NCI-H1048 (cell line): ENCODE data around the gene OSGIN1.

Experiments
- DNase-seq: peaks from one replicate; lab custom pipeline; 2025; lab: John Stamatoyannopoulos, UW

Gene OSGIN1

GRCh38 chr16:83926726-83927397 lies 26.2 kb upstream of the OSGIN1 start:
- no peak for DNase-seq

DNA sequence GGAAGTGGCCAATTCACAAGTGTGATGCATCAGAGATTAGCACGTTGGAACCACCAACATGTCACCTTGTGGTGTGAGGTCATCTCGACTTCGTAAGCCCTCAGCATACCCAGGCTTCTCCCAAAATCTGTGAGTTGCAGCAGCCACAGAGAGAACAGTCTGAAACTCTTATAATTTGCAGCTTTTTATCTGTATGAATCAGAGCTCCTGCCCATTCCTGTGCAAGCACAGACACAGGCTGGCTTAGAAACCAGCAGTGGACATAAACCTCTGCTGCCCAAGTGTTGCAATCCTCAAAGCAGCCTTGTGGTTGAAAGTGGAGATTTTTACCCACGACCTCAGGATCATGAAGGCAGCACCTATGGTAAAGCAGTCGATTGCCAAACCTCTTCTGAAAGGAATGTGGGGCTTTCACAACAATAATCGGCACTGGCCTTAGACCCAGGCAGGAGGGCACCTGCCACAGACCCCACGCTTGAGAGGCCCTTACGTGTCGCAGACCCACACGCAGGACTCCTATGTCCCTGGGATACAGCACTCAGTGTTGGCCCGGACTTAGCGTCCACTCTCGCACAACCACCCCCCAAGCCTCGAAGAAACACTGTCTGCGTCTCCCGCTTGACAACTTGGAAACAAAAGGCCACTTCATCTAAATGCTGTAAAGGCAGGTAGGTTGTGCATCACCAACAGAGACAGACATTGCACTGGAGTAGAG lies 24.5 kb upstream of the OSGIN1 start:
- DNase-seq, result no peak

DNA sequence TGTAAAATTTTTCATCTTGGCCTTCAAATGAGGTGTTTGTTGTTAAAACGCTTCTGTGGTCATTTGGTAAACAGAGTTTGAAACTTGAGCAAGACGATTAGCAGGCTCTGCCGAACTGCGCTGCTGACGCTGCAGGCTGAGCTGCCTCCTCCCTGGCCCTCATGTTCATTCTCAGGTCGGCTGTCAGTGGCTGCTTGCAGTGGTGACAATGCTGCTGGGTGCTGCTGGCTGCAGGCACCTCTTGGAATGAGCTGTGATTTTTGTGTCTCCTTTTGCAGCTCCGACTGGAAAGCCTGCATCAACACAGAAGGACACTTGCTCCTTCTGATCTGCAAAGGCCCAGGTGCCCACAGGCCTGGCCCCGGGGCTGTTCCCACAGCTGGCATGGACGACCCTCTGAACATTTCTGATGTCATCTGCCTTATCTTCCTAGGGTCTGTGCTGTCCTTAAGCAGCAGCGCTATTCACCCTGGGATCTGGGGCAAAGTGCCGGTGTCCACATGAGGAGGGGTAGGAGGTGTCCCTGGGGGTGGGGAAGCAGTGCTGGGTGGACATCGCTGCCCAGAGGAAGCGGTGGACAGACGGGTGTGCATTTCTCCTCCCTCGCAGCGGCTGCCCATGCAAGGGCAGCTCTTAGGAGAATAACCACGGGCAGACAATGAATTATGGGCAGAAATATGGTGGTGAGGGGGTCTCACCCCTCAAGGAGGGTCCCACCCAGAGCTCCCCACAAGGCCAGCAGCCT lies 23.1 kb upstream of the OSGIN1 start:
- DNase-seq, result no peak

- DNase-seq, result no peak
These were observed 22.1 kb upstream of the OSGIN1 start for GRCh38 chr16:83930730-83931500.

DNA sequence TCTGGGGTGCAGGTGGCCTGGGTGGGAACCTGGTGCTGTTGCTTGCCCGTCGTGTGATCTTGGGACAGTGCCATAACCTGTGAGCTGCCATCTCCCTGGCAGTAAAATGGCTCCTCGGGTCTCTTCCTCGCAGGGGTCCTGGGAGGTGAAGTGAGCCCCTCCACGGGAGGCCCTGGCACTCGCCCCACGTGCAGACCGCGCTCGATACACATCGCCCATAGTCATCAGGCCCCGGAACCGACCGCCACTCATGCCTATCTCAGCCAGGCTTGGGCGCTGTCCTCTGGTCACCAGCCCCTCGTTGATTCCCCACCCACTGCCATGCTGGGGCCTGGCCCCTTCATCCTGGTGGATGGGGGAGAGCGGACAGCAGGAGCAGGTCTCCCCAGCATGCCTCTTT lies 21.5 kb upstream of the OSGIN1 start:
- no peak for DNase-seq

DNA sequence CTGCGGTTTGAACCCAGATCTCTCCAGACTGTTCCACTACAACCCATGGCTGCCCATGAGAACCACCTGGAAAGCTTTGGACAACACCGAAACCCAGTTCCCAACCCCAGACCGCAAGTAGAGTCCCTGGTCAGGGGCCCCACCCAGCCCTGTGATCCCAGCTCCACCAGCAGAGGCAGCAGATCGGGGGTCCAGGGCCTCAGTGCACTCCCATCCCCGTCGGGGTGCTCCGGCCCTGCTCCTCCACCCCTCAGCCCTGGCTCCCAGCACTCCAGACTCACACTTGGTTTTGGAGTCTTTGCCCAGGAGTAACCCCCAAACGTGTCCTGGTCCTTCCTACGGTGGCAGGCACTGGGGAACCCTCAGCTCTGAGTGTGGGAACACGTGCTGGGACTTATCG lies 20.7 kb upstream of the OSGIN1 start:
- no peak for DNase-seq

GRCh38 chr16:83932955-83933673 lies 19.9 kb upstream of the OSGIN1 start:
- DNase-seq, result no peak

DNA sequence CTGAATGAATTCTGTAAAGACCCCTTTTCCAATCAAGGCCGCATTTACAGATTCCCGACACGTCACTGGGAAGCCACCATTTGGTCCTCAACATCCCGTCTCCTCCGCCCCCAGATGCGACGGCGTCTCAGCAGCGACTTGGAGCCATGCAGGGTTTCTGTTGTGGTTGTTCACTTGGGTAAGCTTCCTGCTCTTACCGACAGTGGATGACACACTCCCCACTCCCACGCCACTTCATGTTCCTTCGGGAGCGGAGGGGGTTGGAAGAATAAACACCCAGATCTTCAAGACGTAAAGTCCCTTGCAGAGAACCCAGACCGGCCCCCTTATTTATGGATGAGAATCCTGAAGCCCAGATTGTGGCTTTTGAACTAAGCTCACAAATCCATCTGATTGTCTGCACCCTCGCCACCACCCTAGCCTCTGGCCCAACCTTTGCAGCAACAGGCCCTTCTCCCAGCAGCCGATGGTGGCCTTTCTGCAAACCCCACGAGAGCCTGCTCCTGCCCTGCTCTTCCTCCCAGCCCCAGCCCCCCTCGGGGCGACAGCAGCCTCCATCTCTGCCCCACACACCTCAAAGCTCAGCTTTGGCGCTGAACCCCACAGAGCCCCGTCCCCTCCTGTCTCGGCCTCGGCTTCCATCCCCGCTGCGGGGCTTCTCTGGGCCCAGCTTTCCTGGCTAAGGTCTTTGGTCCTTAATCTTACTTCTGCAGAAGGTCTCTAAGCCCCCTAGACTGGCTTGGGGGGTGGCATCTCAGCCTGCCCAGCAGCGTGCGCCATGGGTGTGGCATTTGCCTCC lies 19.0 kb upstream of the OSGIN1 start:
- no peak for DNase-seq

DNA sequence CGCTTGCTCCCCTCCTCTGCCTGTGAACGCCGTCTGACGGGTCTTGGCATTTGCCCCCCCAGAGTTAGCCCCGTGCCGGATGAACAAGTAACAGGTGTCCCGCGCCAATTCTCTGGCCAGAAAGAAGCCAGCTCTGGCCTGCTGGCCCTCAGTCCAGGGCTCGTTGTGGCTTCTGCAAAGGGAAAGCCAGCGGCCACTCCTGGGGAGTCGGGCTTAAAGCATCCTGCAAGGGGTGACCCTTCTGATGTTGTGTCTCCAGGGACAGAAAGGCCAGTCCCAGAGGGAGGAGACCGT lies 18.4 kb upstream of the OSGIN1 start:
- DNase-seq, result no peak

DNA sequence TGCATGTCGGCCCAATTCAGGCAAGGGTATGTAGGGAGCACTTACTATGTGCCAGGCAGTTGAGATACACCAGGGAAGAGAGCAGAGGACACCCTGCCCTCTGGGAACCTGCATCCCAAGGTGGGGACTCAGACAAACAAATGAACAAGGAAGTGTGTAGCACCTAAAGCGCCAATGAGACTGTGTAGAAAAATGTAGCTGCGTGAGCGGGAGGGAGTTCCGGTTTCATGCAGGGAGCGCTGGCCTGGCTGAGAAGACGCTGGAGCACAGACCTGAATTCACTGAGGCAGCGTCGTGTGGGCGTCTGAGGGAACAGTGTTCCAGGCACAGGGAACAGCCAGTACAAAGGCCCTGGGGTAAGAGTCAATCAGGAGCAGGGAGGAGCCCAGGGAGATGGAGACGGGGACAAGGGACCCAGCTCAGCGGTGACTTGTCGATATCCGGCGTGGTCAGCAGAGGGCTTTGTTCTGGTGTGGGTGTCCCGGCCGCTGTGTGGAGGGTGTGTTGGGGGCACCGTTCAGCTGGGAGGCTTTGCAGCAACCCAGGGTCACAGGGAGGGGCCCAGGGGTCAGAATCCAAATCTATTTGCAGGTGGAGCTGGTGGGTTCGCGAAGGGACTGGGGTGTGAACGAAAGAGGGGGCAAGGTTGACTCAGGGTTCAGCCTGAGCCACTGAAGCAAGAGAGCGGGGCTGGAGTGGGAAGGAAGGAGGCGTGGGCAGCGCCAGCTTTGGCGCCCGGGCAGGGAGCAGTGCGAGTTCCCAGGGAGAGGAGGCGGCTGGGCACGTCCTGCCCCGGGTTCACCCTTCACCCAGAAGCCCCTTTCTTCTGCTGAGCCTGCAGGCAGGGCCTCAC lies 17.8 kb upstream of the OSGIN1 start:
- no peak for DNase-seq

DNA sequence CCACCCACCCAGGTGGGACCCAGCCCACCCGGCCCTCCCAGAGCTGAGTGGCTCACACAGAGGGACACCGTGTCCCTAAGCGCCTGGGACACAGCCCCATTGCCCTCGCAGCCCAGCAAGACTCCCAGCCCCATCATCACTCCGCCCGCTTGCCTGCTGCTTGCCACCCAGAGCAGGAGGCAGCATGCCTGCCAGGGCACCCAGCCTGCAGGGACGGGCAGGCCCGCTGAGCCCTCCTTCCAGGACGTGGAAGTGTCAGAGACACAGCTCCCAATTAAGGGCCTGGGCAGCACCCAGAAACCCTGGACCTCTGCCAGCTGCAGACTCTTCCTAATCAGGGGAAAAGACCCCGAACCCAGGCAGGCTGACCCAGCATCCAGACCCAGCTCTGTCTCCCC lies 17.2 kb upstream of the OSGIN1 start:
- no peak for DNase-seq

GRCh38 chr16:83936581-83937165 lies 16.4 kb upstream of the OSGIN1 start:
- DNase-seq, result no peak

DNA sequence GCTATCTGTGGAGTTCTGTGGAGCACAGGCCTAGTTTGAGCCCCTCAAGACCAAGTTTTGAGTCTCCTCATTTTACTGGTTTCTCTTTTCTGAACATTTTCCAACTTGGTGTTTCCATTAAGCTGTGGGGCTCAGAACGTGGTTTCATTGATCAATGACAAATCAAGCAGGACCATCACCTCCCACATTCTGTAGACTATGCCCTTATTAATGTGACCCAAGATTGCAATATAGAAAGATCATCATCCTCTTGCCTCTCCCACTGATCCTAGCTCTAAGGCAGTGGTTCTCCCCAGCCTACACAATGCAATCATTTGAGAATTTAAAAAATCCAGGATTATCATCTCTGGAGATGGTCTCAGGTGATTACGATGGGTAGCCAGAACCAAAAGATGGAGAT lies 15.8 kb upstream of the OSGIN1 start:
- DNase-seq, result no peak

DNA sequence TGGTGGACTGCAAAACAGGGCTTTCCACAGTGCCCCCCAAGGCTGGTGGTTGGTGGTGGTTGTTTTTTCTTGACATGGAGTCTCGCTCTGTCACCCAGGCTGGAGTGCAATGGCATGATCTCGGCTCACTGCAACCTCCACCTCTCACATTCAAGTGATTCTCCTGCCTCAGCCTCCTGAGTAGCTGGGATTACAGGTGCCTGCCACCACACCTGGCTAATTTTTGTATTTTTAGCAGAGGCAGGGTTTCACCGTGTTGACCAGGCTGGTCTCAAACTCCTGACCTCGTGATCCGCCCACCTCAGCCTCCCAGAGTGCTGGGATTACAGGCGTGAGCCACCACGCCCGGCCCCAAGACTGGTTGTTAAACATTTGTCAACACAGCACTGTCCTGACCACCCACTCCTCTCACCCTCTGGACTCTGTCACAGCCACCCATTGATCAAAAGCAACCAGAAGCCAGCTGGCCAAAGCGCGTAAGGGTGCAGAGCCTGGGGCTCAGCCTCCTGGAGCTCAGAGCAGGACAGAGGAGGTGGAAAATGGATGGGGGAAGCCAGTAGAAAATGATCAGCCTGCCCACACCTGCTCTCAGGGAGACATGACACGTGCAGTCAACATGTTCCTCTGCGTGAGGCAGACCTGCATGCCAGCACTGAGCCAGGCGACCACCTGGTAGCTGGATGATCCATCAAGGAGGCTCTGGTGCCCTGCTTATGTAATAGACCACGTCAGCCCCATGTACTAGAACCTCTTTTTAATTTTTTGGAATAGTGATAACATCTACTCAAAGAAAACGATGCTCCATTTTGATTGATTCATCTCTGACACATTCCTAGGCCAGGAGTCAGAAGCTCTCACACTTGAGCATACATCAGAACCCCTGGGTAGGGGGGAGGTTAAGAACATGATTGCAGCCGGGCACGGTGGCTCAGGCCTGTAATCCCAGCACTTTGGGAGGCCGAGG lies 14.8 kb upstream of the OSGIN1 start:
- DNase-seq, result no peak

GRCh38 chr16:83939266-83939855 lies 13.7 kb upstream of the OSGIN1 start:
- no peak for DNase-seq

- no peak for DNase-seq
These were observed 12.9 kb upstream of the OSGIN1 start for GRCh38 chr16:83940119-83940518.

- DNase-seq, result no peak
These were observed 12.2 kb upstream of the OSGIN1 start for GRCh38 chr16:83940630-83941378.
